Right lobe of liver (tissue), 6 donors: Measurements from ENCODE around the gene SBF2. TPM values are rescaled to one million over a fixed set of nuclear protein-coding genes. Genes with fewer than 3 reads are reported as not detected.

ENCODE experiments used
- ATAC-seq, 4 donors: fragments of 200-7000 bp; cut with Tn5 transposase; one replicate each; pipeline ENCODE4 v1.9.1; 2020; ENCODE audit warnings: mild to moderate bottlenecking in 4 of 4, moderate library complexity in 4 of 4
- DNase-seq, 3 donors: peaks; one replicate each; pipeline ENCODE4 v3.0.0-alpha.2; 2020
- H3K27ac ChIP-seq, 3 donors: fragments of 200-600 bp; one replicate each; pipeline ENCODE4 v1.8.0; 2022
- H3K27me3 ChIP-seq, 2 donors: fragments of 200-600 bp; one replicate each; pipeline ENCODE4 v1.8.0; 2022
- H3K36me3 ChIP-seq, 4 donors: fragments of 200-600 bp; sonication (generic) in 1 of 4; one replicate each; pipeline versions ENCODE4 v1.5.1 to v1.8.0; 2017 to 2022; ENCODE audit warnings: control low read depth in 1 of 4
- H3K4me1 ChIP-seq, 4 donors: fragments of 200-600 bp; sonication (generic) in 1 of 4; one replicate each; pipeline versions ENCODE4 v1.5.1 to v1.8.0; 2017 to 2022; ENCODE audit warnings: control low read depth in 1 of 4
- H3K4me3 ChIP-seq, 3 donors: fragments of 200-600 bp; one replicate each; pipeline ENCODE4 v1.8.0; 2022
- H3K9me3 ChIP-seq, 4 donors: fragments of 200-600 bp; sonication (generic) in 1 of 4; one replicate each; pipeline versions ENCODE4 v1.5.1 to v1.8.0; 2017 to 2022; ENCODE audit warnings: control low read depth in 1 of 4
- POLR2A ChIP-seq: fragments of 450-650 bp; IDR thresholded peaks from one replicate; pipeline ENCODE4 v1.6.1; 2017; ENCODE audit warnings: antibody characterized with exemption, mild to moderate bottlenecking
- WGBS: methylation state at CpG from one replicate; pipeline ENCODE4 v1.1.6; 2018; ENCODE audit warnings: low coverage, low lambda C conversion rate; ENCODE audit not compliant: insufficient coverage; ENCODE audit errors: missing lambda C conversion rate; 5-methylcytosine and 5-hydroxymethylcytosine counted together
- intact Hi-C, 2 donors: fragments of 100-400 bp; cut with DNase I; formaldehyde crosslinking; loops; one replicate each; pipeline versions ENCODE4 v1.11.2 to v1.14.1; 2022
- total RNA-seq, 6 experiments: library from RNA; depleted of rRNA in 2 of 6; stranded (reverse); fragments of >200 nt in 2 of 6; fragmentation: NEBNext Ultra II Directional in 3 of 6; extraction: Animal tissue kit (Norgen Biotek cat#: 25700) in 3 of 6; gene quantifications; one replicate each; pipeline versions ENCODE4 v1.1.0 to v1.2.4, GENCODE V29; 2016 to 2023
- TF ChIP-seq, protein P1 (sequence below), 4 donors: fragments of 200-600 bp in 3 of 4; fragments of 450-650 bp in 1 of 4; IDR thresholded peaks; one replicate each; pipeline versions ENCODE4 v1.5.1 to v1.8.0; 2016 to 2022; ENCODE audit warnings: antibody characterized with exemption in 4 of 4, mild to moderate bottlenecking in 2 of 4
- donor health status: DM: no; HTN: yes; CAD: no.
- donor health status: DM: no; HTN: no; CAD: no.
- donor health status: DM: no; HTN: no; CAD: no.
- donor health status: DM: no; HTN: yes; CAD: no.
- donor health status: DM: no; HTN: yes; CAD: no.

SBF2 gene
- total RNA-seq, 6 experiments from 2014 or later = 13.7 to 28.4 (median 21.3) TPM

- no peak for TF ChIP-seq POLR2A
- TF ChIP-seq, protein P1, sequence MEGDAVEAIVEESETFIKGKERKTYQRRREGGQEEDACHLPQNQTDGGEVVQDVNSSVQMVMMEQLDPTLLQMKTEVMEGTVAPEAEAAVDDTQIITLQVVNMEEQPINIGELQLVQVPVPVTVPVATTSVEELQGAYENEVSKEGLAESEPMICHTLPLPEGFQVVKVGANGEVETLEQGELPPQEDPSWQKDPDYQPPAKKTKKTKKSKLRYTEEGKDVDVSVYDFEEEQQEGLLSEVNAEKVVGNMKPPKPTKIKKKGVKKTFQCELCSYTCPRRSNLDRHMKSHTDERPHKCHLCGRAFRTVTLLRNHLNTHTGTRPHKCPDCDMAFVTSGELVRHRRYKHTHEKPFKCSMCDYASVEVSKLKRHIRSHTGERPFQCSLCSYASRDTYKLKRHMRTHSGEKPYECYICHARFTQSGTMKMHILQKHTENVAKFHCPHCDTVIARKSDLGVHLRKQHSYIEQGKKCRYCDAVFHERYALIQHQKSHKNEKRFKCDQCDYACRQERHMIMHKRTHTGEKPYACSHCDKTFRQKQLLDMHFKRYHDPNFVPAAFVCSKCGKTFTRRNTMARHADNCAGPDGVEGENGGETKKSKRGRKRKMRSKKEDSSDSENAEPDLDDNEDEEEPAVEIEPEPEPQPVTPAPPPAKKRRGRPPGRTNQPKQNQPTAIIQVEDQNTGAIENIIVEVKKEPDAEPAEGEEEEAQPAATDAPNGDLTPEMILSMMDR (IDR thresholded peaks at IDR 0.05) = no peak
- Histone ChIP-seq H3K36me3 (no peaks in the 10 kb centered on the region), H3K27ac (no peak overlapping the region), H3K4me3 (no peak overlapping the region), H3K4me1 (no peaks in the 10 kb centered on the region), H3K27me3 (no peaks in the 10 kb centered on the region), H3K9me3 (no peaks in the 10 kb centered on the region)
- DNase-seq (no peak), ATAC-seq (no peak)
- intact Hi-C loops = no loop called here
- 63% methylated on average over 2 of the region's 2 CpGs for WGBS
Observed at GRCh38 chr11:9887472-9887871, 406.5 kb downstream of the SBF2 start.

- TF ChIP-seq, protein P1 (IDR thresholded peaks at IDR 0.05) = no peak
- TF ChIP-seq POLR2A = no peak
- no peaks in the 10 kb centered on the region for H3K4me1 ChIP-seq
- no peak overlapping the region for H3K27ac ChIP-seq
- intact Hi-C loops = no loop called here
- no peaks in the 10 kb centered on the region for H3K9me3 ChIP-seq
- ATAC-seq (no peak), DNase-seq (no peak)
- no peaks in the 10 kb centered on the region for H3K27me3 ChIP-seq
- no peaks in the 10 kb centered on the region for H3K36me3 ChIP-seq
- 88% methylated on average over 5 of the region's 5 CpGs for WGBS
- no peak overlapping the region for H3K4me3 ChIP-seq
Observed at GRCh38 chr11:9886595-9886994, 407.4 kb downstream of the SBF2 start.

DNA sequence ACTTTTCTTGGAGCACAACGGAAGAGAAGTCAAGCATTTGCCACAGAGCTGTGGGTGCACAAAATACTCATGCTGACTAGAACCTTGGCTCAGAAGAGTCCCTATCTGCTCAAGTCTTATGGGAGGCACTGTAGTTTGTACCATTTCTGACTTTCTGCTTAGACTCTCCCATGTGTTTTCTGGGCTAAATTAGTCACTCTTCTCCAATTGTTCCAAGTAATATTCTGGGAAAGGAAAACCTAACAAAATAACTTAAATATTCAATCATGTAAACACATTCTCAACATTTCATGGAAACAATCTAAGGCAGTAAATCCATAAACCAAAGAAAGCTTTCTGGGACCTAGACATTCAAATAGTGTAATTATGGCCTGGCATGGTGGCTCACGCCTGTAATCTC is 409.4 kb downstream of the SBF2 start:
- ATAC-seq (no peak), DNase-seq (no peak)
- intact Hi-C loops = no loop called here
- H3K27ac ChIP-seq = no peak overlapping the region
- H3K4me1 ChIP-seq = peaks cover 0 to 2% (median 0%) of the 10 kb centered on the region in 4 donors
- WGBS = 92% methylated on average over 2 of the region's 2 CpGs
- H3K4me3 ChIP-seq = no peak overlapping the region
- no peaks in the 10 kb centered on the region for H3K36me3 ChIP-seq
- TF ChIP-seq POLR2A = no peak
- TF ChIP-seq, protein P1 (IDR thresholded peaks at IDR 0.05) = no peak
- no peaks in the 10 kb centered on the region for H3K9me3 ChIP-seq
- no peaks in the 10 kb centered on the region for H3K27me3 ChIP-seq

GRCh38 chr11:9880657-9881056 is 413.4 kb downstream of the SBF2 start:
- H3K4me1 ChIP-seq = peaks cover 0 to 2% (median 0%) of the 10 kb centered on the region in 4 donors
- H3K4me3 ChIP-seq = no peak overlapping the region
- H3K27me3 ChIP-seq = no peaks in the 10 kb centered on the region
- no peak for TF ChIP-seq POLR2A
- TF ChIP-seq, protein P1 (IDR thresholded peaks at IDR 0.05) = no peak
- ATAC-seq (no peak), DNase-seq (no peak)
- no peaks in the 10 kb centered on the region for H3K36me3 ChIP-seq
- 91% methylated on average over 2 of the region's 2 CpGs for WGBS
- intact Hi-C loops = no loop called here
- no peaks in the 10 kb centered on the region for H3K9me3 ChIP-seq
- no peak overlapping the region for H3K27ac ChIP-seq

GRCh38 chr11:9878936-9879335 is 415.1 kb downstream of the SBF2 start:
- intact Hi-C loops = no loop called here
- Histone ChIP-seq H3K9me3 (no peaks in the 10 kb centered on the region), H3K4me1 (peaks cover 0 to 2% (median 0%) of the 10 kb centered on the region in 4 donors), H3K27me3 (no peaks in the 10 kb centered on the region), H3K36me3 (no peaks in the 10 kb centered on the region), H3K4me3 (no peak overlapping the region), H3K27ac (no peak overlapping the region)
- DNase-seq (no peak), ATAC-seq (no peak)
- 64% methylated on average over 2 of the region's 2 CpGs for WGBS
- TF ChIP-seq, protein P1 (IDR thresholded peaks at IDR 0.05) = no peak
